ENCODE data around the gene TSPAN12.
"Not testable (repeated sequence)": the region's sequence is repeated elsewhere in the genome, so short reads cannot be mapped to it uniquely, and the experiment has no call there.

TSPAN12 gene

GRCh38 chr7:120799813-120800475 is 58.0 kb downstream of the TSPAN12 start:
- DNase-seq = no peak

- DNase-seq = no peak
Observed at GRCh38 chr7:120799147-120799546, 58.8 kb downstream of the TSPAN12 start.

GRCh38 chr7:120797026-120797645 is 60.8 kb downstream of the TSPAN12 start:
- no peak for DNase-seq

DNA sequence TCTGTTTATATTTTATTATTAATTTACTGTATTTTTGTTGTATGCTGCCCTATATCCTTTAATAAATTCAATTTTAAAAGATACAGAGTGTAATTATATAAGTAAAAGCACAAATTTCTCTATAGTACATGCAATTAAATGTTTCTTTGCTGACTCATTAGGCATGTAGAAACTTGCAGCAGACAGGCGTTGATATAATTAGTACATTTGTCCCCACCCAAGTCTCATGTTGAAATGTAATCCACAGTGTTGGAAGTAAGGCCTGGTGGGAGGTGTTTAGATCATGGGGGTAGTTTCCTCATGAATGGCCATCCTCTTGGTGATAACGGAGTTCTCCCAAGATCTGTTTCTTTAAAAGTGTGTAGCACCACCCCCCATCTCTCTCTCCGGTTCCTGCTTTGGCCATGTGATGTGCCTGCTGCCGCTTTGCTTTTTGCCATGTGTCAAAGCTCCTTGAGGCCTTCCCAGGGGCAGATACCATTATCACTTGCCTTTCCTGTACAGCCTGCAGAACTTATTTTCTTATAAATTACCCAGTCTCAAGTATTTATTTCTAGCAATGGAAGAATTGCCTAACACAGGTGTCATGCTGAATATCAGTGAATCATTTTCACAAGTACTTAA is 63.7 kb downstream of the TSPAN12 start:
- DNase-seq = no peak

GRCh38 chr7:120793213-120793936 is 64.6 kb downstream of the TSPAN12 start:
- DNase-seq = no peak

DNA sequence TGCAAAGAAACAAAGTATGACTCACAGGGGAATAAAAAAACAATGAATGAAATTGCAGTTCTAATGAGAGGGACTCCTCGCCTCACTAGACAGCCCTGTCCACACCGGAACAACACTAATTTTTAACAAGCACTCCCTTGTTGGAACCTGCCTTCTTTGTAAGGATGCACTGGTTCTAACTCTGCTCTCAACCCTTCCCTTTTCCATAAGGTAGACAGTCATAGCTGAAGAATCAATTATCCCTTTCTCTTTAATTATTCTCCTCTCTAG is 65.1 kb downstream of the TSPAN12 start:
- no peak for DNase-seq

DNA sequence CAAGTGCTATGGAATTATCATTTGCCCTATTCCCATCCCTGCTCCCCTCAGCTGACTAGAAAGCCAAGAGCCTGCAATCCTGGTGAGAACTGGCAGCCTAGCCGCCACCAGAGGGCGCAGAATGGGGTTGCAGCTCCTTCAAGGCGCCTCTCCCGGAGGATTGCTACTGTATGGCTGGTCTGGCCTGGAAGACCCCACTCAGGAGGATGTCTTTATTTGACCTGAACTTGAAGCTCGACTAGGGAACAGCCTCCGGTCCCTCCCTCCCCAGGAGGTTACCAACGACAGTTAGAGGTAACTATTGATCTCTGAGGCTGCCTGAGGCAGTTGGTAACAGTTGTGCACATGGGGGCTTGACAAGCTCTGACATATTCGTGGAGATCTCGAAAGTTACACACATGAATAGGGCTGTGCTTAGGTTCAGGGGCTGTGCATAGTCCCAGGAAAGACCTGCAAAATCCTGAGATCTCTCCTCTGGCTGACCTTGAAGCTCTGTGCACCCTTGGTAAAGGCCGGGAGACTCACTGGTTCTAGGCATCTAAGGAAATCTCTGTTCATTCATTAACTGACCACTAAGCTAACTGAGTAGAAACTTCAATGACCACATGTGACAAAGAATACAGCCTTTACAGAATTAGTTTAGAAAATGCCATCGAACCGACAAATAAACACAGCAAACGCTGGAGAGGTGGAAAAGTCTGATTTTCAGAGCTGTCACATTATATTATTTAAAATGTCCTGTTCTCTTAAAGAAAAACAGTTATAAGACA is 65.7 kb downstream of the TSPAN12 start:
- peak; percentile 21 for DNase-seq

DNA sequence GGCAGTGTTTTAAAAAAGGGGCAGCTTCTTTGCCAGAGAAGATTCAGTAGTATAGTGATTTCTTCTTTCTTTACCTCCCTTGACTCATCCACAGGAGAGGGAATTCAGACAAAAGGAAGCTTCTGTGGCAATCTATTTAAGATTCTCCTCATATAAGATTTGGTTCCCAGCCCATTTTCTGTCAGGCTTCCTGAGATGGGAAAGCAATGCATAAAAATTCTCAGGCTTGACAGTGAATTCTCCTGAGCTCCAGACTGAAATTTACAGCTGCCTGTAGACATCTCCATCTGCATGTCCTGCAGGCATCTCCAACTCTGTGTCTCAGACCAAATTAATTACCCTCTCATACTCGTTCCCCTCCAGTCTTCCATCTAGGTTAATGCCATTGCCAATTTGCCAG is 72.8 kb downstream of the TSPAN12 start:
- DNase-seq = no peak

DNA sequence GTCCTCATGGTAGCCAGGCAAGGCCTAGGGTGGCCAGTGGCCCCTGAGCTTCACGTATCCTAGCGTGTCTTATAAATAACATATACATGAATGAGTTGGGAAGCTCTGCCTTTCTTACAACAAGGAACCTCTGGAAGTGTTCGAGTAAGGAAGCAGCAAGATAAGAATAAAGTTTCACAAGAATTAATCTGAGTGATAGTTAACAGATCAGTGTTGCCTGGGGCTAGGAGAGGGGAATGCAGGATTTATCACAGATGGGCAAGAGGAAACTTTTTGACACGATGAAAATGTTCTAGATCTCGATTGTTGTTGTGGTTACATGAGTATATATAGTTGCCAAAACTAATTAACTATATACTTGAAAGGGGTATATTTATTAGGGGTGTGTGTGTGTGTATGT is 74.2 kb downstream of the TSPAN12 start:
- no peak for DNase-seq

DNA sequence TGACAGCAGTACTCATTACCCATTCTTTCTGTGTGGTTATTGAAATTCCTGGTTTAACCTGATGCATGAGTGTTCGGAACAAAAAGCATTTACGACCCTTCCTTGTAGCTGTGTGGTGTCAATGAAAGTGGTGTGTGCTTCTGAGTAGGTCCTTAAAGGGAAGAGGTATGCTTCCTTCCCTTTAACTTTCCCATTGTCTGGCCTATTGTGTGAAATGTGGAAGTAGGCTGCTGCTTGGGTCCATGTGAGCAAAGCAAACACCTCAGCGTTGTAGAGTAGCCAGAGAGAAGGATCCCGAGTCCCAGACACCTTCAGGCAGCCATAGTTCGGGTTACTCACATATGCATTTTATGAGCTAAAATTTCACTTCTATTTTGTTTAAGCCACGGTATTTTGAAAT is 74.7 kb downstream of the TSPAN12 start:
- DNase-seq = no peak

GRCh38 chr7:120781924-120782323 is 76.0 kb downstream of the TSPAN12 start:
- not testable (repeated sequence) for DNase-seq

DNA sequence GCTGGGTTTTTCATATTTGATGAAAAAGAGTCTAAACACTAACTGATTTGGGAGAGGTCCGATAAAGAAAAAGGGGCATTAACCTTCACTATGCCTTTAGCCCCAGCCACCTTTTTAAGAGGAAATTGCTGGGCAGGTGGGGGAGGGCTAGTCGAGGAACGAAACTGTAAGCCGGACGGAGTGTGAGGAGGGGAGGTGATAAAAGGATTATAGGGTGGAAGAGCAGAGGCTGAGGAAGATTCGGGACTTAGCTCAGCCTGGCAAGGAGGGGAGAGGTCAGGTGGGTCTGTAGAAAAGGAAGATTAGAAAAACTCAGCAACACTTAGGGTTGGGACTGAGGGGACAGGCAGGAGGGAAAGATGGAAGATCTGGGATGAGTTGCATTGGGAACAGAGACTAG is 77.0 kb downstream of the TSPAN12 start:
- no peak for DNase-seq

GRCh38 chr7:120780451-120780850 is 77.5 kb downstream of the TSPAN12 start:
- not testable (repeated sequence) for DNase-seq

DNA sequence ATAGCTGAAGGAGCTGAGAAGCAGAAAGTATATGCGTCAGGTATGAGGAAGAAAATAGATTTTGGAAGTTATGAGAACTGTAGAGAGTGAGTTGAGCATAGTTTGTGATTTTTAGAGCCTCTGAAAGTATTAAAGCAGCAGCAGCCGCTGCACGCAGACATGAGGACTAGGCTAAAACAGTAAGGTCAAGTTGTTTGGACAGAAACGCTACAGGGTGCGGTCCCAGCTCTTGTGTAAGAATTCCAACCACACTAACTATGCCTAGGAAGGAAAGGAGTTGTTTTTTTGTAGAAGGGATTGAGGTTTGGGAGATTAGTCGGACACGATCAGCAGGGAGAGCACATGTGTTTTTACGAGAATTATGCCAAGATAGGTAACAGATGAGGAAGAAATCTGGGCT is 78.9 kb downstream of the TSPAN12 start:
- DNase-seq = not testable (repeated sequence)

DNA sequence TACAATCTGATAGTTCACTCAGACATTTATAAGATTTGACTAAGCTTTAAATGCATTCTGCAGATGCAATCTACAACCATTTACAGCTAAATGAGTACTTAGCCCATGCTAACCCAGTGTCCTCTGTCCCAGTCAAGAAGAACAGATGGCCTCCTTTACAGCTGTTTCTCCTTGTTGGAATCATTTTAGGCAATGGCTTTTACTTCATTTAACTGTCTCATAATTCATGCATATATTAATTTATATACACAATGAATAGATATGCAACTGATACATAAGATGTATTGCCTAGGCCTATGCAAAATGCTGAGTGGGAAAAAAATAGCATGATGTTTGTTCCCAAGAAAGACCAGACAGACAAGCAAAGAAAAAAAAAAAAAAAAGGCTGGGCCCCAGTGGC is 82.2 kb downstream of the TSPAN12 start:
- no peak for DNase-seq

- DNase-seq = no peak
Observed at GRCh38 chr7:120774481-120774880, 83.5 kb downstream of the TSPAN12 start.

DNA sequence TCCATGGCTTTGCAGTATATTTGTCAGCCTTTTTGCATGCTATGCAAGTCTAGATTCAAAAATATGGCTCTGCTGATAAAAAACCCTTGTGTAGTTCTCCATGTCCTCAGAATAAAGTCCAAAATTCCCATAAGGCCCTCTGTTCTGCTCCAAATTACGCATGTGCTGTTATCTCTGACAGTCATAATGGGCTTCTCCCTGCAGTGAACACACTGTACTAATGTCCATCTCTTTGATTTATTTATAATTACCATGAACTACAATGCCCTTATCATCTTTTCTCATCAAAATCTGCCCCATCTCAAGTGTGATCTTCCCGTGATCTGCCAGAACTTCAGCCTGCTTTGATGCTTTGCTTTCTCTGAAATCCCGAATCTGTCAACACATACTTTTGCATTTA is 87.7 kb downstream of the TSPAN12 start:
- no peak for DNase-seq

- DNase-seq = no peak
Observed at GRCh38 chr7:120760851-120761250, 97.1 kb downstream of the TSPAN12 start.

DNA sequence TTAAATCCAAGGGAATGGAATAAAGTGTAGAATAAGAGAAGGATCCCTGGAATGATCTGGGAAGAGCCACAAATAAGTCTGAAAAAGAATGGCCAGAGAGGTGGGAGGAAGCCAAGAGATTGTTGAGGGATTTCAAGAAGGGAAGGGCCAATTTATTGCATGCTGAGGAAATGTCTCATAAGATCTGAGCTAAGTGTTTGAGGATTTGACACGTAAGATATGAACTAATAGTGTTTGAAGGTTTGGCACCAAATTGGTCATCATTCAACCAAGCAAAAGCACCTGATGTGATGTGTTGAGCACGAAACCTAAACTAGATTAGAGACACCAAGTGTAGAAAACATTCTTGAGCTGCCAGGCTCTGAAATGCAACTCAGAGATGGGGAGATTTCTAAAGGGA is 97.9 kb downstream of the TSPAN12 start:
- DNase-seq = no peak

- no peak for DNase-seq
Observed at GRCh38 chr7:120743128-120743527, 114.8 kb downstream of the TSPAN12 start.

DNA sequence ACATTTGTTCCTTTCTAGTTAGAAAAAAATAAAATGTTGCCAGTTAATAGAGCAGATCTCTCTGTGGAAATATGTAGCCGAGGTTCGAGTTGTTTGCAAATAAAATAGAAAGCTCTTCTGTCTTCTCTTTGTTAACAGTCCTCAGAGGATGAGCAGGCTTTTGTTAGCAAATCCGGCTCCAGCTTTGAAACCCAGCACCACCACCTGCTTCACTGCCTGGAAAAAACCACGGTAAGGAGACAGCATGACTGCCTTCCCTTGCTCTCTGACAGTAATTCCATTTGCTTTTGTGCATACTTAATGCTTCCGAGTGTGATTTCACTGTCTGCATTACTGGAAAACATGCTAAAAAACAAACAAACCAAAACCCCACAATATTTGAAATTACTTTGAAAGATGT is 115.6 kb downstream of the TSPAN12 start:
- no peak for DNase-seq

- DNase-seq = no peak
Observed at GRCh38 chr7:120741371-120742042, 116.4 kb downstream of the TSPAN12 start.

GRCh38 chr7:120740348-120740747 is 117.6 kb downstream of the TSPAN12 start:
- no peak for DNase-seq
